Measurements from ENCODE around the gene DELE1.

- TF ChIP-seq CTCF (IDR thresholded peaks at IDR 0.05) (peak in 4 of 12 donors; percentile 8 to 37 (median 24)), POLR2A (IDR thresholded peaks at IDR 0.05) (no peak)
Measured at GRCh38 chr5:141934099-141934844, 10.6 kb downstream of the DELE1 start.

Measured in heart left ventricle (tissue), 13 donors.